Measurements from ENCODE around the gene PARD3B.

The PARD3B gene

GRCh38 chr2:205660521-205661124, 1115.3 kb downstream of the PARD3B start:
- in situ Hi-C loops (cut with MboI; ENCODE audit: low pct_unique_long_range_greater_than_20kb, low sequenced_read_pairs): no loop called here
- DNase-seq: no peak

GRCh38 chr2:205661281-205661680, 1116.0 kb downstream of the PARD3B start:
- in situ Hi-C loops (cut with MboI; ENCODE audit: low pct_unique_long_range_greater_than_20kb, low sequenced_read_pairs): no loop called here

GRCh38 chr2:205662206-205662965, 1117.1 kb downstream of the PARD3B start:
- in situ Hi-C loops (cut with MboI; ENCODE audit: low pct_unique_long_range_greater_than_20kb, low sequenced_read_pairs): no loop called here
- no peak for DNase-seq

More at GRCh38 chr2:205661281-205661680, 1116.0 kb downstream of the PARD3B start:
- no peak for DNase-seq

- in situ Hi-C loops (cut with MboI; ENCODE audit: low pct_unique_long_range_greater_than_20kb, low sequenced_read_pairs): no loop called here
- DNase-seq: no peak
Observed at GRCh38 chr2:205665791-205666190, 1120.5 kb downstream of the PARD3B start.

All from KBM-7 (cell line).